ENCODE results near the gene FBXL7. TPM values are rescaled to one million over a fixed set of nuclear protein-coding genes. Genes with fewer than 3 reads are reported as not detected.
A peak's percentile ranks its signal among the peaks of the same experiment; 100 is the strongest.

FBXL7 gene
- total and polyA plus RNA-seq, 2 donors (not counting 3 experiments of a cell fraction or from before 2014, with no cell fraction given): 23.5 to 32.2 TPM

- ChIA-PET CTCF (no interaction called here), POLR2A (no interaction called here)
- H3K4me1 ChIP-seq (ENCODE audit: control insufficient read depth, extremely low read depth, insufficient read depth, low read length): peaks cover 12% of the 10 kb centered on the region
- H4K20me1 ChIP-seq (replicated peaks; ENCODE audit: control insufficient read depth, extremely low read depth, insufficient read depth, low read length): no peaks in the 10 kb centered on the region
- no peaks in the 10 kb centered on the region for H3K9me1 ChIP-seq (replicated peaks; ENCODE audit: control insufficient read depth, extremely low read depth, insufficient read depth, low read length)
- H3K27me3 ChIP-seq (ENCODE audit: control insufficient read depth in 2 of 2, insufficient read depth in 2 of 2, low read length in 2 of 2): peaks cover 25 to 32% of the 10 kb centered on the region in 2 experiments
- no peak overlapping the region for H3K9ac ChIP-seq (replicated peaks; ENCODE audit: extremely low read depth, insufficient read depth, low read length)
- H3K4me2 ChIP-seq (ENCODE audit: insufficient read depth, low read length): no peak overlapping the region
- intact Hi-C loops (cut with micrococcal nuclease): no loop called here
- dilution Hi-C loops (cut with MboI; ENCODE audit: extremely low pct_ligation_motif_present, low sequenced_read_pairs): no loop called here
- BruUV-seq (replicated peaks): no TSS peak
- no peak overlapping the region for H3K27ac ChIP-seq (ENCODE audit: insufficient read depth, low read depth, low read length)
- no peaks in the 10 kb centered on the region for H3K36me3 ChIP-seq (ENCODE audit: control insufficient read depth in 2 of 2, extremely low read depth in 1 of 2, insufficient read depth in 2 of 2, low read length in 2 of 2)
- FAIRE-seq (peak; percentile 18), DNase-seq (ENCODE audit: low read depth, low spot score) (no peak)
- no peak overlapping the region for H3K4me3 ChIP-seq (replicated peaks in 1 of 3; ENCODE audit: insufficient read depth in 1 of 3, low read depth in 1 of 3, low read length in 3 of 3)
- H2AFZ ChIP-seq (ENCODE audit: low read depth, low read length): no peak overlapping the region
- no peaks in the 10 kb centered on the region for H3K9me3 ChIP-seq (replicated peaks; ENCODE audit: control insufficient read depth, insufficient read depth, low read length)
- no peaks in the 10 kb centered on the region for H3K79me2 ChIP-seq (ENCODE audit: control insufficient read depth, insufficient read depth, low read length)
- TF ChIP-seq CTCF (IDR thresholded peaks at IDR 0.05; ENCODE audit: extremely low read depth in 1 of 2, insufficient read depth in 1 of 2, low read depth in 1 of 2, low read length in 2 of 2) (no peak), GATA2 (IDR thresholded peaks at IDR 0.05; ENCODE audit: insufficient read depth, insufficient read length, low read depth, low read length) (no peak), MAX (IDR thresholded peaks at IDR 0.05; ENCODE audit: insufficient read depth, insufficient read length) (no peak), POLR2A (IDR thresholded peaks at IDR 0.05; ENCODE audit: low read depth, low read length) (no peak), MYC (IDR thresholded peaks at IDR 0.05; ENCODE audit: low read depth, low read length) (no peak), POLR2AphosphoS5 (IDR thresholded peaks at IDR 0.05; ENCODE audit: insufficient read depth, low read depth, low read length) (no peak), JUN (IDR thresholded peaks at IDR 0.05; ENCODE audit: borderline replicate concordance, insufficient read depth, insufficient read length, low read depth) (no peak)
These were observed 7.4 kb upstream of the FBXL7 start for GRCh38 chr5:15492545-15492944.

Measured in endothelial cell of umbilical vein (primary cell).